Fibroblast of skin of abdomen (primary cell): ENCODE measurements around the gene C10orf90.

Experiments
- DNase-seq: peaks from one replicate; pipeline ENCODE4 v3.0.0-alpha.2; 2013

Gene C10orf90

DNA sequence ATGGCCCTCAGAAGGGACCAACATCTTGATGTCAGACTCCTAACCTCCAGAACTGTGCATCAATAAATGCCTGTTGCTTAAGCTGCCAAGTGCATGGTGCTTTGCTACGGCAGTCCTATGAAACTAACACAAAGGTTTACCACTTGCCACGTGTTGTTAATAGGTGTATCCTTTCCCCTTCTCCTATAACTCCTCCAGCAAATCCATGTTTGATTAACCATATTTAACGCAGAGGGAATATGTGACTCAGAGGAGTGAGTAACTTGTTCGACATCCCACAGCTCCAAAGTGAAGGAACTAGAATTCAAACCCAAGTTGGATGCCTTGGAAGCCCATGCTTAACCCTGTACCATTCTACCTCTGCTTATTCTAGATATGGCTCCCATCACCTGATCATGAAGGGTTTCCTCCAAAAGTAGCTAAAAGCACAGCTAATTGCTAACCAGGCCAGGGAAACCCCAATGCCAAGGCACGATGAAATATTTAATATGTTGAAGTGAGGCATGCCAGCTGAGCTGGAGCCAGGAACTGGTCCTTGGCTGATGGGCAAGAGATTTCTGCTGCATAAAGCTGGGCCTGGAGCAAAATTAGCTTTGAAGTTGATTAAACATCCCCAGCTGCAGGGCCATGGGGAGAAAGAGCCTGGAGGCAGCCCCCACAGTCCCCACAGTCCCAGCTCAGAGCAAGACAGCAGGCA lies 131.9 kb downstream of the C10orf90 start:
- DNase-seq: no peak

- no peak for DNase-seq
These were observed 133.8 kb downstream of the C10orf90 start for GRCh38 chr10:126536656-126537055.

DNA sequence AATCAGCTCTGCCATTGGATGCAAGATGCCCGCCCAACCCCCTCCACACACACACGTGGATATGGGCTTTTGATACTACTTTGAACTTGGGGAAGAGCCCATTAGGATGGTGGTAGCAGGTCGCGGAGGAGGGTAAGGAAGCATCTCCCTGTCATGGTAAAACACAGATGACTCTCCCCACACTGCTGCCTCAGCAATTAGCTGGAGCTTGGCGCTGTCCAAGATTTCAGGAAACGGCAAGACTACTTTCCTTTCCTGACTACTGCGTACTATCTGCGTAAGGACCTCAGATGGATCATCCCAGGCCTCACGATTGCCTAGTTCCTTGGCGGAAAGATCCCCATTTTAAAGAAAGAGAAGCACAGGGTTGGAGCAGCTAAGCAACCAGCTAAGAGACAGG lies 134.3 kb downstream of the C10orf90 start:
- DNase-seq: peak; percentile 30

- no peak for DNase-seq
These were observed 136.8 kb downstream of the C10orf90 start for GRCh38 chr10:126533644-126534043.

DNA sequence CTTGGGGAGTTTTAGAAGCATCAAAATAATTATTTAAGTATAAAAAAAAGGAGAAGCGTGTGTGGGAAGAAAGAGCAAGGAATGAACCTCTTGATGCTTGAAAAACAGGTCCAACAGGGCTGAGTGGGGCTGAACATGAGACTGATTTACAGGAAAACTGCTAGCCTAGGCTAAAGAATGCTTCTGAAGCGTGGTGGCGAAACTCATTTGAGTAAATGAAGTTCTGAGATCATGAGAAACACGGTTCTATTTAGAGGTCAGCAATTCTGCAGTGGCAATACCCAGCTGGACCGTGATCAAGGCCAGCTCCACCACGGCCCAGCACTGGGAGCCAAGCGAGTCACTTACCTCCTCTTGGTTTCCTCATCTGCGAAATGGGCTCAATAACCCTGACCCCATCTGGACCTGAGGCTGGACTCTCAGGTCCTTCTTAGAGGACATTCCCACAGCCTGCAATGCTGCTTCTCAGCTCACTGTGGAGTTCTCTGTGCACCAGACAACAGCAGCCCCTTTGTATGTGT lies 142.1 kb downstream of the C10orf90 start:
- no peak for DNase-seq

GRCh38 chr10:126527645-126528314 lies 142.7 kb downstream of the C10orf90 start:
- DNase-seq: no peak

GRCh38 chr10:126525326-126525725 lies 145.2 kb downstream of the C10orf90 start:
- no peak for DNase-seq

DNA sequence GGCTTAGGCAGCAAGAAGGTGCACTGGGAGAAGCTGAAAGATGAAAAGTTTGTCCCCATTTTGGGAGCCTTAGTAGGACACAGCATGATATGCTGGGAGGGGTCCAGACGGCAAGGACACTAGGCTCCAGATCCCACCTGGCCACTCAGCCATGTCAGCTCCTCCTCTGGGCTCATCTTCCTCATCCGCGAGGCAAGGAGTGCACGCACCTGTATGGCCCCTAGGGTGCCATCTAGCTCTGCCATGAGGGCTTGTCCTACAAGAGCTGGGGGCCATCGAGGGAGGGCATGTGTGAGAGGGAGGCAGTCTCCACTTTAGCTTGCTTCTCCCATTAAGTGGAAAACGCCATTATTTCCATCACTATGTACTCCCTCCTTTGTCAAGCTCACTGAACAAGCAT lies 146.0 kb downstream of the C10orf90 start:
- DNase-seq: no peak

- DNase-seq: no peak
These were observed 147.4 kb downstream of the C10orf90 start for GRCh38 chr10:126523071-126523470.

- no peak for DNase-seq
These were observed 149.1 kb downstream of the C10orf90 start for GRCh38 chr10:126521399-126521798.

DNA sequence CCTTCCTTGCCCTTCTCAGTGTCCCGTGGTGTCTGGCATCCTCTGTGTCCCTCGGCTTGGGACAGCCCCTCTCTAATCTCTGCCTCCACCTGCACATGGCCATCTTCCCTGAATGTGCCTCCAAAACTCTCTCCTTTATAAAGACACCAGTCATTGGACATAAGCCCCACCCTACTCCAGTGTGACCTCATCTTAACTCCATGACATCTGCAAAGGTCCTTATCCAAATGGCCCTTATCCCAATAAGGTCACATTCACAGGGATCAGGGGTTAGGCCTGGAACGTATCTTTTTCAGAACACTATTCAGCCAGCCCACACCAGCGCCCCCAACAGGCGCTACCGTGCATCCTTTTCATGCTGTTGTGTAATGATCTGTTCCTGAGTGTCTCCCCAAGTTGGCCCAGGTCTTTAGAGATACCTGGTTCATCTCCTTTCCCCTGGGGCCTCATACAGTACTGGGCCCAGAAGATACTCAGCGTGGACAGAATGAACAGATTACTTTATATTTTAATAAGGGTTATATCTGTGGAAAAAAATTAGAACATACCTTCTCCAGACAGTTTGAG lies 149.7 kb downstream of the C10orf90 start:
- DNase-seq: no peak

DNA sequence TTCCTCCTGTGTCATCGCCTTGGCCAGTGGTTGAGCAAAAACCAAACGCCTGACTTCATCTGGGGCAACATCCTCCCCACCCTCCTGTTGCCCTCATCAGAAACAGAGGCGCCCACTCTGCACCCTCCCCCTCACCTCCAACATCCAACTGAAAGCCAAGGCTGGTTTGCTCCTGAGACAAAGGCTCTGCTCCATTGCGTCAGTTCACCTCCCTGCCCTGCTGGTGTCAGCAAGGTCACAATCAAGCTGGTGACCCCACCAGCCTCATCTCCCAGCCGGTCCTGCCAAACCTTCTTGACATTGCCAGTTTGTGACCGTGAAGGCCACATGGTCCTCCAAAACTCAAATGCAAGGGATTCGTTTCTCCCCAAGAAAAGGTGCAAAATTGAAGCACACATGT lies 150.5 kb downstream of the C10orf90 start:
- DNase-seq: no peak

GRCh38 chr10:126519185-126519584 lies 151.3 kb downstream of the C10orf90 start:
- no peak for DNase-seq

GRCh38 chr10:126518218-126519080 lies 152.0 kb downstream of the C10orf90 start:
- no peak for DNase-seq

DNA sequence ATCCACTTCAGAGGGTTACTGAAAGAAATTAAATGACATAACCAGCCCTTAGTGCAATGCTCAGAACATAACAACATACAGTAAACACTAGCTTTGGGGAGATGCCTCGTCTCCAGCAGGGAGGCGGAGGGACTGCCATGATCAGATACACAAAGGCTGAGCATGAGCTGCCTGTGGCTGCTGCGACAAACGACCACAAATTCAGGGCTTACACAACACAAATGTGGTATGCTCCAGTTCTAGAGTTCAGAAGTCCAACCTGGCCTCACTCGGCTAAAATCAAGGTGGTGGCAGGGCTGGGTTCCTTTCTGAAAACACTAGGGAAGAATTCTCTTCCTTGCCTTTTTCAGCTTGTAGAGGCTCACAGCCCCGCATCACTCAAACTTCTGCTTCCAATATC lies 154.0 kb downstream of the C10orf90 start:
- DNase-seq: no peak

GRCh38 chr10:126511917-126512479 lies 158.5 kb downstream of the C10orf90 start:
- no peak for DNase-seq

- no peak for DNase-seq
These were observed 161.3 kb downstream of the C10orf90 start for GRCh38 chr10:126509182-126509581.

- no peak for DNase-seq
These were observed 161.9 kb downstream of the C10orf90 start for GRCh38 chr10:126508535-126509040.

GRCh38 chr10:126504761-126505112 lies 165.8 kb downstream of the C10orf90 start:
- no peak for DNase-seq

DNA sequence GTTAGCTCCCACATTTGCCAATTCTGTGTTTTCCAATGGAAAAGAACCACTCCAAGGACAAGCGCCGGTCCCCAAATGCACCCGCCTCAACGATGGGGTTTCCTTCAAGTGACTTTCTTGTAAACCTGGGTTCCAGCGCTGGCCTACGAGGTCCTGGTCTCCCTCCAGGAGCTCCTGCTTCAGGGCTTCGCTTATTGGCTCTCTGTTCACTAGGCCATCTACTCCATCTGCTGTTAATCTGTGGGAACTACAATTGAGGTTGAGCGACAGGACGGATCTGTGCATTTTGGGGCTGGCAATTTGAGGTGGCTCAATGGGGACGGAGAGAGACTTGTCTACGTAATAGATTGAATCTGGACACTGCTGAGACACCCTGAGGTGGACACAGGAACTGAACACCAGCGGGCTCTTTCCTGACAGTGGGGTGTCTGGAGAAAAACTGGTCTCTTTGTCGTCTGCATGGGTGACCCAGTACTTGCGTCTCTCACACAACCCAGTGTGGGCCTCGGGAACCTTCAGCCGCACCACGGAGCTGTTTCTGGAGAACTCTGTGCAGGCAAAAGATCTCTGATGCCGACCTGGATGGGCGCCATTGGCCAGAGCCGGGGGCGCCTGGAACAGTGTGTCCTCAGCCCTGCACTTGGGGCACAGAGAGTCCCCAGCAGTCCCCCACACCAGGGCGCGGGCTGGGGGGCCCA lies 166.3 kb downstream of the C10orf90 start:
- peak; percentile 72 for DNase-seq

DNA sequence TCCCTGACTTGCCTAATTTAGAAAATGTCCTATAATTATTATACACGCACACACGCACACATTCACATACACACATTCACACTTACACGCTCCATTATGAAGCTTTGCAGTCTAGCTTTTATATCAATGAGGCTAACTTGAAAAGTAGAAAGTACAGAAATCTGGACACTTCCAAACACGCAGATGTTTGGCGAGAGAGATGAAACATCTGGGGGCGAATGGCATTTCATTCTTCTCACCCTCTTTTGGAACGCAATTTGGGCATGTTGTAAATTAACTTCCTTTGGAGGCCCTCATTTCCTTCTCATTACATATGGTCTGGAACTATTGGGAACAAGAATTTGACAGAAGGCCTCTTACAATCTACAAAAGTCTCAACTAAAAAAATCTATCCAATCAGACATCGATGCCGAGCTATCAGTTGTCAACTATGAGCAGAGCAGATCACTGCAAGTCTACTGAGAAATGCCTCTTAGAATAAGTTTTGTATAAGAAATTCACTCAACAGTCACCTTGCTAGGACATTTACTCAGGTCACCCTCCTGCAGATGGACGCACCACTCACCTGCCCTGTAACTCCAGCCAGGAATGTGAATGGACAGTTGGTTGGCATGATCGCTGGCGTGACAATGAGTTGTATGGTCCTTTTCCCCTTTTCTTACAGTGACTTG lies 167.0 kb downstream of the C10orf90 start:
- DNase-seq: no peak
